NCI-H82 treated with DMSO at 0.1 percent for 48 hours (cell line): ENCODE results near the gene ZNF732.
"Not testable (repeated sequence)": the region's sequence is repeated elsewhere in the genome, so short reads cannot be mapped to it uniquely, and the experiment has no call there.

Experiments used
- DNase-seq: peaks from one replicate; lab custom pipeline; 2025; ENCODE audit not compliant: unreplicated experiment; lab: John Stamatoyannopoulos, UW

The ZNF732 gene

DNA sequence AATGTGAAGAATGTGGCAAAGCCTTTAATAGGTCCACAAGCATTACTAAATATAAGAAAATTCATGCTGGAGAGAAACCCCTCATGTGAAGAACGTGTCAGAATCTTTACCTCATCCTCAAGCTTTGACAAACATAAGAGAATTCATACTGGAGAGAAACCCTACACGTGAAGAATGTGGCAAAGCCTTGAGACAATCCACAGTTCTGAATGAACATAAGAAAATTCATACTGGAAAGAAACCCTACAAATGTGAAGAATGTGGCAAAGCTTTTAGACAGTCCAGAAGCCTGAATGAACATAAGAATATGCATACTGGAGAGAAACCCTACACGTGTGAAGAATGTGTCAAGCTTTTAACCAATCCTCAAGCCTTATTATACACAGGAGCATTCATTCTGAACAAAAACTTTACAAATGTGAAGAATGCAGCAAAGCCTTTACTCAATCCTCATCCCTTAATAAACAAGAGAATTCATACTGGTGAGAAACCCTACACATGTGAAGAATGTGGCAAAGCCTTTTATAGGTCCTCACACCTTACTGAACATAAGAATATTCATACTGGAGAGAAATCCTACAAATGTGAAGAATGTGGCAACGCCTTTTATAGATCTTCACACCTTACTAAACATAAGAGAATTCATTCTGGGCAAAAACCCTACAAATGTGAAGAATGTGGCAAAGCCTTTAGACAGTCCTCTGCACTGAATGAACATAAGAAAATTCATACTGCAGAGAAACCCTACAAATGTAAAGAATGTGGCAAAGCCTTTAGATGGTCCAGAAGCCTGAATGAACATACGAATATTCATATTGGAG is 51.1 kb downstream of the ZNF732 start:
- DNase-seq: no peak

DNA sequence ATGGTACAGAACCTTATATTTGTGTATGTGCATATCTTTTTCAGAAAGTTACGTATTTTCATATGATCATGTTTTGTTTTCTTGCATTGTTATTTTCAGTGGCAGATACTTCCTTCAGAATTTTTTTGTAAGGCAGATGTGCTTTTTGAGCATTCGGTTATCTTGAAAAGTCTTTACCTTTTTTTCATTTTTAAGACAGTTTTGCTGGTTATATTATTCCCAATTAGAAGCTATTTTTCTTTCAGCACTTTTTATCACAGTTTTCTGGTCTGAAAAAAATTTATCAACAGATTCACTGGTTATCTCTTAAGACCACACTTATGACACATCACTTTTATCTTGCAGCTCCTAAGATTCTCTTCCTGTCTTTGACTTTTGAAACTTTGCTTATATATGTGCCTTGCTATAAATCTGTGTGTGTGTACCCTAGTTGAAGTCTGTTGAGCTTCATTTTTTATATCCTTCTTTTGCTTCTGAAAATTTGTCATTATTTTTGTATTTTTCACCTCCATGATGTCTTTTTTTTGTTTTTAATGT is 53.1 kb downstream of the ZNF732 start:
- no peak for DNase-seq

DNA sequence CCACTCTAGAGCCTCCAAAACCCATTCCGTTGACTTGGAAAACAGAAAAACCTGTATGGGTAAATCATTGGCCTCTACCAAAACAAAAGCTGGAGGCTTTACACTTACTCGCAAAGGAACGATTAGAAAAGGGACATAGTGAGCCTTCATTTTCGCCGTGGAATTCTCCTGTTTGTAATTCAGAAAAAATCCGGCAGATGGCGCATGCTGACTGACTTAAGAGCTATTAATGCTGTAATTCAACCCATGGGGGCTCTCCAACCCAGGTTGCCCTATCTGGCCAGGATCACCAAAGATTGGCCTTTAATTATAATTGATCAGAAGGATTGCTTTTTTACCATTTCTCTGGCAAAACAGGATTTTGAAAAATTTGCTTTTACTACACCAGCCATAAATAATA is 60.8 kb downstream of the ZNF732 start:
- DNase-seq: peak; percentile 0

DNA sequence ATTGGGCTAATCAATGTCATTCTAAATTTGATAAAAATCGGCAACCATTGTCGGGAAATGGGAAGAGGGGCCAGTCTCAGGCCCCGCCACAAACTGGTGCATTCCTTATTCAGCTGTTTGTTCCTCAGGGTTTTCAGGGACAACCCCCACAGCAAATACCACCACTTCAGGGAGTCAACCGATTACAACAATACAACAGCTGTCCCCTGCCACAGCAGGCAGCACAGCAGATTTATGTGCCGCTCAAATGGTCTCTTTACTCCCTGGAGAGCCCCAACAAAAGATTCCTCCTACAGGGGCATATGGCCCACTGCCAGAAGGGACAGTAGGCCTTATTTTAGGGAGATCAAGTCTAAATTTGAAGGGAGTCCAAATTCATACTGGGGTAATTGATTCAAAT is 61.8 kb downstream of the ZNF732 start:
- DNase-seq: no peak

DNA sequence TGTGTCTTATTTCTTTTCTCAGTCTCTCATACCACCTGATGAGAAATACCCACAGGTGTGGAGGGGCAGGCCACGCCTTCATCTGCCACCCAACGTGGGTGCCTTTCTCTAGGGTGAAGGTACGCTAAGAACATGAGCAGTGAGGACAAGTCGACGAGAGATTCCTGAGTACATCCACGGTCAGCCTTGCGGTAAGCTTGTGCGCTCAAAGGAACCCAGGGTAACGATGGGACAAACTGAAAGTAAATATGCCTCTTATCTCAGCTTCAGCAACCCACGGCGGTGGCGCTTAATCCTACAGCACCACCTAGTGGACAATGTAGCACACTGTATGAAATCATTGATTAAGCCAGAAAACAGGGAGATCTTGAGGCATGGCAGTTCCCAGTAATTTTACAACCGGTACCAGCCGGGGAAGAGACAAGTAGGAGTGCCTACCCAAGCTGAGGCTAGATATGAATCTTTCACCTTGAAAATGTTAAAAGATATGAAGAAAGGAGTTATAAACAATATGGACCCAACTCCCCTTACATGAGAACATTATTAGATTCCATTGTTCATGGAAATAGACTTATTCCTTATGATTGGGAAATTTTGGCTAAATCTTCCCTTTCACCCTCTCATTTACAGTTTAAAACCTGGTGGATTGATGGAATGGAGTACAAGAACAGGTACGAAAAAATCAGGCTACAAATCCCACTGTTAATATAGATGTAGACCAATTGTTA is 63.0 kb downstream of the ZNF732 start:
- DNase-seq: peak; percentile 1

DNA sequence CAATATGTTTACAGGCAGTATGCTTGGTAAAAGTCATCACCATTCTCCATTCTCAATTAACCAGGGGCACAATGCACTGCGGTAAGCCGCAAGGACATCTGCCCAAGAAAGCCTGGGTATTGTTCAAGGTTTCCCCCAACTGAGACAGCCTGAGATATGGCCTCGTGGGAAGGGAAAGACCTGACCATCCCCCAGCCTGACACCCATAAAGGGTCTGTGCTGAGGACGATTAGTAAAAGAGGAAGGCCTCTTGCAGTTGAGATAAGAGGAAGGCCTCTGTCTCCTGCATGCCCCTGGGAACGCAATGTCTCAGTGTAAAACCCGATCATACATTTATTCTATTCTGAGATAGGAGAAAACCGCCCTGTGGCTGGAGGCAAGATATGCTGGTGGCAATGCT is 63.9 kb downstream of the ZNF732 start:
- not testable (repeated sequence) for DNase-seq

DNA sequence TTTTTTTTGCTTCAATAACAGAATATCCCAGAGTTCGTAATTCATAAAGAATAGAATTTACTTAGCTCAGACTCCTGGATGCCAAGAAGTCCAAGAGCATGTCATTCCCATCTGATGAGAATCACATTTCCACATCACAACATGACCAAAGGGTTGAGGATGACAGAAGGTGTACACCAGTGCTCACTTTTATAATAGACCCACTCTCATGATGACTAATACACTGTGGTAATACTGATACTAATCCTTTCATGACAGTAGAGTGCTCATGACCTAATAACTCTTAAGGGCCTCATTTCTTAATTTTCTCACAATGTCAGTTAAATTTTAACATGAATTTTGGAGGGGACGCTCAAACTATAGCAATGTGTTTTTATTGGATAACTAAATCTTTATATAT is 69.2 kb downstream of the ZNF732 start:
- DNase-seq: no peak

DNA sequence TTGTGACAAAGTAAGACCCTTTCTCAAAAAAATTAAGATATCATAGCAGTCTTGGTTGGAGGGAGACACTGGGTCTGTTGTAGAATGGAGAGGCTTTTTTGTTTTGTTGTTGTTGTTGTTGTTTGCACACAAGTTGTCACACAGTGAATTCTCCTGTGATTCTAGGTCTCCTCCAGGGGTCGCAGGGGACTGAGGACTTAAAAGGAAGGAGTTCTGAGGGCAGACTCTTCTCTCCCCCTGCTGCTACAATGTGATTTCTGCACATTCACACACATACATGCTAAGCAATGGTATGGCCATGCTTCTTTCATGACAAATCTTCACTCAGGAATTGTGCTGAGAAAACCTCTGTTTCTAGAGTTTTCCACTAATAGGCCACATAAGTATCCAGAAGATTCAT is 71.1 kb downstream of the ZNF732 start:
- no peak for DNase-seq

DNA sequence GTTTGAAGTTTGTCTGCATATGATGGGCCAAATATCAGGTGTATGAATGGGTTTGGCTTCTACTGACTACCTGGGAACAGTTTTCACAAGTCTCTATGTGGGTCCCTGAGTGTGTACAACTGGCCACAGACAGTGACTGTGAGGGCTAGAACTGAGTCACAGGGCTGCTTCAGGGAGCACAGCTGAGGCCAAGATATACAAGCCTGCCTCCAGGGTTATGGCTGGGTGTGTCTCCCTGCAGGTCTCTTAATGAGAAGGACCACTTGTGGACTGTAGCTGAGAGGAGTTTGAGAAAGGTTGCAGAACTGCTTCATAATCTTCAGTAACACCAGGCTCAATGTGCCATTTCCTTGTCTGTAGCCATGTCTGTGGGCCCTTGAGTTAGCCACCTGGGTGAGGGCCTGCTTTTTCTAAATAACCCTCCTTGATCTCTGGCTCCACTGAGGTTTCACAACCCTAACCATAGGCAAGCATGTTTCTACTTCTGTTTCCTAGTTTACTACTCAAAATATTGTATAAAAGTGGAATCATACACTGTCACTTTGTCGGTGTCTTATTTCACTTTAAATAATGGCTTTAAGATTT is 81.3 kb downstream of the ZNF732 start:
- no peak for DNase-seq
